GM23248 (cell line): ENCODE measurements around the gene SLC25A4. TPM values are rescaled to one million over a fixed set of nuclear protein-coding genes. Genes with fewer than 3 reads are reported as not detected.

Experiments
- DNase-seq: peaks from one replicate; pipeline ENCODE4 v3.0.0-alpha.2; 2015
- H2AFZ ChIP-seq: fragments of 200-600 bp; sonication (generic); 2 replicates; pipeline ENCODE4 v1.6.1; 2016; ENCODE audit warnings: antibody characterized with exemption
- H3F3A ChIP-seq: fragments of 200-600 bp; sonication (generic); 2 replicates; pipeline ENCODE4 v1.6.1; 2016; ENCODE audit warnings: mild to moderate bottlenecking, antibody characterized with exemption, mixed run types; ENCODE audit not compliant: insufficient read depth
- H3K27ac ChIP-seq: fragments of 200-600 bp; sonication (generic); 2 replicates; pipeline ENCODE4 v1.5.1; 2016; ENCODE audit warnings: mild to moderate bottlenecking
- H3K27me3 ChIP-seq: fragments of 200-600 bp; sonication (generic); replicated peaks from 2 replicates; pipeline ENCODE4 v1.6.1; 2016; ENCODE audit warnings: mild to moderate bottlenecking; ENCODE audit not compliant: insufficient read depth
- H3K36me3 ChIP-seq: fragments of 200-600 bp; sonication (generic); 2 replicates; pipeline ENCODE4 v1.6.1; 2016; ENCODE audit warnings: low read depth, mild to moderate bottlenecking
- H3K4me1 ChIP-seq: fragments of 200-600 bp; sonication (generic); 2 replicates; pipeline ENCODE4 v1.6.1; 2016; ENCODE audit warnings: mild to moderate bottlenecking; ENCODE audit not compliant: insufficient read depth
- H3K4me2 ChIP-seq: fragments of 200-600 bp; sonication (generic); one replicate; pipeline ENCODE4 v1.6.1; 2016; ENCODE audit warnings: mild to moderate bottlenecking; ENCODE audit not compliant: unreplicated experiment
- H3K4me3 ChIP-seq: fragments of 200-600 bp; sonication (generic); 2 replicates; pipeline ENCODE4 v1.5.1; 2016; ENCODE audit warnings: mild to moderate bottlenecking
- H3K79me2 ChIP-seq: fragments of 200-600 bp; sonication (generic); 2 replicates; pipeline ENCODE4 v1.6.1; 2016; ENCODE audit warnings: mild to moderate bottlenecking; ENCODE audit not compliant: insufficient read depth
- H3K9ac ChIP-seq: fragments of 200-600 bp; sonication (generic); 2 replicates; pipeline ENCODE4 v1.6.1; 2016; ENCODE audit warnings: mild to moderate bottlenecking
- H3K9me2 ChIP-seq: fragments of 200-600 bp; sonication (generic); 2 replicates; pipeline ENCODE4 v1.6.1; 2016; ENCODE audit warnings: mixed run types, mild to moderate bottlenecking, moderate library complexity; ENCODE audit not compliant: insufficient read depth
- H3K9me3 ChIP-seq: fragments of 200-600 bp; sonication (generic); one replicate; pipeline ENCODE4 v1.6.1; 2017; ENCODE audit warnings: low read depth
- H4K20me1 ChIP-seq: fragments of 200-600 bp; sonication (generic); 2 replicates; pipeline ENCODE4 v1.6.0; 2016; ENCODE audit not compliant: insufficient read depth
- EZH2 ChIP-seq: fragments of 200-600 bp; sonication (generic); IDR thresholded peaks from 2 replicates; pipeline ENCODE4 v1.6.1; 2018; ENCODE audit warnings: antibody characterized with exemption, mild to moderate bottlenecking; ENCODE audit not compliant: insufficient read depth, poor library complexity, severe bottlenecking
- EZH2phosphoT487 ChIP-seq: fragments of 200-600 bp; sonication (generic); IDR thresholded peaks from 2 replicates; pipeline ENCODE4 v1.6.1; 2018; ENCODE audit warnings: antibody characterized with exemption, moderate library complexity, mild to moderate bottlenecking, low read depth; ENCODE audit not compliant: insufficient read depth
- WGBS, 2 experiments: methylation state at CpG; one replicate each; pipeline ENCODE4 v1.1.6; 2015 to 2017; ENCODE audit warnings: low lambda C conversion rate in 2 of 2, low coverage in 1 of 2; ENCODE audit errors: missing lambda C conversion rate in 2 of 2; 5-methylcytosine and 5-hydroxymethylcytosine counted together
- in situ Hi-C: fragments of 300-500 bp; cut with MboI; formaldehyde crosslinking; loops from 2 replicates; pipeline ENCODE4 v1.15.0; 2020
- polyA plus RNA-seq: library from polyadenylated mRNA; unstranded; fragments of >200 nt; fragmentation: Nextera tagmentation; extraction: Ambion mirVana; gene quantifications from 2 replicates; pipeline ENCODE4 v1.2.1, GENCODE V29; 2016
- total RNA-seq: library from RNA; depleted of rRNA; stranded (reverse); fragments of >200 nt; shearing (Covaris generic); gene quantifications from 2 replicates; pipeline ENCODE4 v1.2.3, GENCODE V29; 2014

SLC25A4 gene
- total and polyA plus RNA-seq, 2 experiments from 2014 or later, result 6.5 to 28.1 TPM

- Histone ChIP-seq H3K4me3 (no peak overlapping the region), H3K9me3 (no peaks in the 10 kb centered on the region), H3K9me2 (no peaks in the 10 kb centered on the region), H4K20me1 (no peaks in the 10 kb centered on the region), H3K9ac (no peak overlapping the region), H3K27ac (no peak overlapping the region), H2AFZ (no peak overlapping the region), H3K4me2 (no peak overlapping the region), H3K36me3 (no peaks in the 10 kb centered on the region), H3K4me1 (no peaks in the 10 kb centered on the region), H3K79me2 (no peaks in the 10 kb centered on the region), H3F3A (no peaks in the 10 kb centered on the region), H3K27me3 (no peaks in the 10 kb centered on the region)
- DNase-seq, result no peak
- in situ Hi-C loops, result no loop called here
- WGBS, 2 experiments, result 25 to 35% methylated on average over 8 of the region's 8 CpGs
- no peak for TF ChIP-seq EZH2
- TF ChIP-seq EZH2phosphoT487, result no peak
Observed at GRCh38 chr4:185099024-185099682, 43.9 kb upstream of the SLC25A4 start.

GRCh38 chr4:185099940-185100339, 43.1 kb upstream of the SLC25A4 start:
- 48 to 49% methylated on average over 8 of the region's 8 CpGs for WGBS, 2 experiments
- Histone ChIP-seq H3K79me2 (no peaks in the 10 kb centered on the region), H2AFZ (no peak overlapping the region), H3K9me3 (no peaks in the 10 kb centered on the region), H3K36me3 (no peaks in the 10 kb centered on the region), H3F3A (no peaks in the 10 kb centered on the region), H3K4me2 (no peak overlapping the region), H3K9me2 (no peaks in the 10 kb centered on the region), H3K27me3 (no peaks in the 10 kb centered on the region), H3K4me3 (no peak overlapping the region), H3K9ac (no peak overlapping the region), H4K20me1 (no peaks in the 10 kb centered on the region), H3K4me1 (no peaks in the 10 kb centered on the region), H3K27ac (no peak overlapping the region)
- DNase-seq, result no peak
- TF ChIP-seq EZH2 (no peak), EZH2phosphoT487 (no peak)
- in situ Hi-C loops, result no loop called here

GRCh38 chr4:185100423-185100822, 42.6 kb upstream of the SLC25A4 start:
- Histone ChIP-seq H2AFZ (no peak overlapping the region), H3F3A (no peaks in the 10 kb centered on the region), H3K79me2 (no peaks in the 10 kb centered on the region), H3K9me2 (no peaks in the 10 kb centered on the region; the same call in 1 of the 2 replicates), H4K20me1 (no peaks in the 10 kb centered on the region), H3K36me3 (no peaks in the 10 kb centered on the region), H3K4me1 (no peaks in the 10 kb centered on the region), H3K9ac (no peak overlapping the region), H3K27me3 (no peaks in the 10 kb centered on the region), H3K27ac (no peak overlapping the region), H3K4me2 (no peak overlapping the region), H3K9me3 (no peaks in the 10 kb centered on the region), H3K4me3 (no peak overlapping the region)
- WGBS, 2 experiments, result 58 to 61% methylated on average over 7 of the region's 7 CpGs
- no peak for DNase-seq
- in situ Hi-C loops, result no loop called here
- TF ChIP-seq EZH2phosphoT487, result no peak
- TF ChIP-seq EZH2, result no peak

- in situ Hi-C loops, result no loop called here
- Histone ChIP-seq H3K4me3 (no peak overlapping the region), H3F3A (no peaks in the 10 kb centered on the region), H3K4me1 (no peaks in the 10 kb centered on the region), H4K20me1 (no peaks in the 10 kb centered on the region), H3K27me3 (no peaks in the 10 kb centered on the region), H2AFZ (no peak overlapping the region), H3K27ac (no peak overlapping the region), H3K9me3 (no peaks in the 10 kb centered on the region), H3K9ac (no peak overlapping the region), H3K79me2 (no peaks in the 10 kb centered on the region), H3K9me2 (no peaks in the 10 kb centered on the region; the same call in 1 of the 2 replicates), H3K36me3 (no peaks in the 10 kb centered on the region), H3K4me2 (no peak overlapping the region)
- WGBS, 2 experiments, result 64 to 75% methylated on average over 9 of the region's 9 CpGs
- TF ChIP-seq EZH2phosphoT487 (no peak), EZH2 (no peak)
- no peak for DNase-seq
Observed at GRCh38 chr4:185101354-185101890, 41.6 kb upstream of the SLC25A4 start.
